GM12878 (cell line): Measurements from ENCODE around the gene DDAH1. TPM values are rescaled to one million over a fixed set of nuclear protein-coding genes. Genes with fewer than 3 reads are reported as not detected.

Experiments used
- EGR1 ChIP-seq, 2 experiments: IDR thresholded peaks; 1 replicate in 1 of 2; 2 replicates in 1 of 2; pipeline ENCODE4 v1.6.1; 2011 to 2012; ENCODE audit warnings: low read depth in 2 of 2, low read length in 2 of 2, borderline replicate concordance in 1 of 2, mild to moderate bottlenecking in 1 of 2, moderate library complexity in 1 of 2
- ESRRA ChIP-seq: IDR thresholded peaks from 2 replicates; pipeline ENCODE4 v1.6.1; 2012; ENCODE audit warnings: mild to moderate bottlenecking, low read length, improper control_type of control experiment
- ETV6 ChIP-seq, 2 experiments: fragments of 450-650 bp in 1 of 2; IDR thresholded peaks in 1 of 2; conservative IDR thresholded peaks in 1 of 2; 2 replicates each; pipeline ENCODE4 v1.6.1; 2014; ENCODE audit warnings: antibody characterized with exemption in 1 of 2, borderline replicate concordance in 1 of 2, low read depth in 1 of 2, mild to moderate bottlenecking in 1 of 2, moderate library complexity in 1 of 2
- polyA plus RNA-seq, 11 experiments: library from polyadenylated mRNA; depleted of rRNA in 4 of 11; unstranded in 6 of 11; stranded (reverse) in 5 of 11; fragments of >200 nt; fragmentation: Nextera tagmentation in 4 of 11; fragmentation: Illumina TruSeq in 1 of 11; extraction: Ambion mirVana in 4 of 11; extraction: Trizol in 1 of 11; gene quantifications; 1 replicate in 1 of 11; 2 replicates in 10 of 11; pipeline versions ENCODE4 v1.2.1 to v1.2.3, GENCODE V29; 2011 to 2016; ENCODE audit warnings: inconsistent platforms in 2 of 11, missing spikeins in 2 of 11, low read depth in 1 of 11
- total RNA-seq, 4 experiments: library from RNA; depleted of rRNA in 3 of 4; stranded (reverse); fragments of >200 nt in 3 of 4; fragmentation: Illumina TruSeq in 1 of 4; extraction: Trizol in 1 of 4; gene quantifications; 2 replicates each; pipeline versions ENCODE4 v1.2.1 to v1.2.3, GENCODE V29; 2013 to 2021
- TF ChIP-seq, protein P1 (sequence below): IDR thresholded peaks from 2 replicates; pipeline ENCODE4 v1.6.1; 2011; ENCODE audit warnings: borderline replicate concordance, low read depth, mild to moderate bottlenecking, moderate library complexity, mixed read lengths, low read length; ENCODE audit not compliant: insufficient read depth; ENCODE audit errors: extremely low read length
- TF ChIP-seq, protein P2 (sequence below): fragments of 450-650 bp; formaldehyde crosslinking; IDR thresholded peaks from 2 replicates; pipeline ENCODE4 v1.5.0; 2022; ENCODE audit warnings: mild to moderate bottlenecking, missing genetic modification characterization

Gene DDAH1
- total and polyA plus RNA-seq, 10 of the 15 experiments (the other 5 are each of a cell fraction or from before 2014, with no cell fraction given) = 0.07 to 0.88 (median 0.27) TPM; not detected in 6

DNA sequence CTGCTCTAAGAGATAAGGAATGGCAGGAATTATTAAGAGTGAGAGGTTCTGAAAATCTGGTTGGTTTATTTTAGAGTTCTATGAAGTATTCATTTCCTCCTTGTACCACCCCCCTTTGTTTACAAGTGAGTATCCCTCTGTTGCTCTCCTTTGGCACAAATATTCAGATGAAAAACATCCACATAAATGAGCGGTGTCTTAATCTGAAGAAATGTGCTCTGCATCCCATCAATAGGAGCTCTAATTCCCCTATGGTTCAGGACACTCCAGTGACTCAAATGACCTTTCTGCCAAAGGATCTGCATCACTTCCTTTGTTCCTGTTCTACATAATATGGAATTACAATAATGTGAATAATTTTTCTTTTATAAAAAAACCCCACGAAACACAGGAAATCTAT, 16.6 kb downstream of the DDAH1 start (continued):
- no peak for TF ChIP-seq ETV6 (conservative IDR thresholded peaks at IDR 0.05 in 1 of 2, IDR thresholded peaks at IDR 0.05 in 1 of 2; ENCODE audit: borderline replicate concordance in 1 of 2, low read depth in 1 of 2)
- no peak for TF ChIP-seq EGR1 (IDR thresholded peaks at IDR 0.05; ENCODE audit: borderline replicate concordance in 1 of 2, low read depth in 2 of 2, low read length in 2 of 2)
- TF ChIP-seq, protein P1, sequence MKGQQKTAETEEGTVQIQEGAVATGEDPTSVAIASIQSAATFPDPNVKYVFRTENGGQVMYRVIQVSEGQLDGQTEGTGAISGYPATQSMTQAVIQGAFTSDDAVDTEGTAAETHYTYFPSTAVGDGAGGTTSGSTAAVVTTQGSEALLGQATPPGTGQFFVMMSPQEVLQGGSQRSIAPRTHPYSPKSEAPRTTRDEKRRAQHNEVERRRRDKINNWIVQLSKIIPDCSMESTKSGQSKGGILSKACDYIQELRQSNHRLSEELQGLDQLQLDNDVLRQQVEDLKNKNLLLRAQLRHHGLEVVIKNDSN = no peak
- TF ChIP-seq ESRRA = no peak
- TF ChIP-seq, protein P2, sequence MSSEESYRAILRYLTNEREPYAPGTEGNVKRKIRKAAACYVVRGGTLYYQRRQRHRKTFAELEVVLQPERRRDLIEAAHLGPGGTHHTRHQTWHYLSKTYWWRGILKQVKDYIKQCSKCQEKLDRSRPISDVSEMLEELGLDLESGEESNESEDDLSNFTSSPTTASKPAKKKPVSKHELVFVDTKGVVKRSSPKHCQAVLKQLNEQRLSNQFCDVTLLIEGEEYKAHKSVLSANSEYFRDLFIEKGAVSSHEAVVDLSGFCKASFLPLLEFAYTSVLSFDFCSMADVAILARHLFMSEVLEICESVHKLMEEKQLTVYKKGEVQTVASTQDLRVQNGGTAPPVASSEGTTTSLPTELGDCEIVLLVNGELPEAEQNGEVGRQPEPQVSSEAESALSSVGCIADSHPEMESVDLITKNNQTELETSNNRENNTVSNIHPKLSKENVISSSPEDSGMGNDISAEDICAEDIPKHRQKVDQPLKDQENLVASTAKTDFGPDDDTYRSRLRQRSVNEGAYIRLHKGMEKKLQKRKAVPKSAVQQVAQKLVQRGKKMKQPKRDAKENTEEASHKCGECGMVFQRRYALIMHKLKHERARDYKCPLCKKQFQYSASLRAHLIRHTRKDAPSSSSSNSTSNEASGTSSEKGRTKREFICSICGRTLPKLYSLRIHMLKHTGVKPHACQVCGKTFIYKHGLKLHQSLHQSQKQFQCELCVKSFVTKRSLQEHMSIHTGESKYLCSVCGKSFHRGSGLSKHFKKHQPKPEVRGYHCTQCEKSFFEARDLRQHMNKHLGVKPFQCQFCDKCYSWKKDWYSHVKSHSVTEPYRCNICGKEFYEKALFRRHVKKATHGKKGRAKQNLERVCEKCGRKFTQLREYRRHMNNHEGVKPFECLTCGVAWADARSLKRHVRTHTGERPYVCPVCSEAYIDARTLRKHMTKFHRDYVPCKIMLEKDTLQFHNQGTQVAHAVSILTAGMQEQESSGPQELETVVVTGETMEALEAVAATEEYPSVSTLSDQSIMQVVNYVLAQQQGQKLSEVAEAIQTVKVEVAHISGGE = no peak
